Hippocampal formation (tissue), 2 donors: ENCODE measurements around the gene CBY1.

Experiments used
- DNase-seq, 2 donors: peaks; one replicate each; lab custom pipeline; 2025; lab: John Stamatoyannopoulos, UW

The CBY1 gene

DNA sequence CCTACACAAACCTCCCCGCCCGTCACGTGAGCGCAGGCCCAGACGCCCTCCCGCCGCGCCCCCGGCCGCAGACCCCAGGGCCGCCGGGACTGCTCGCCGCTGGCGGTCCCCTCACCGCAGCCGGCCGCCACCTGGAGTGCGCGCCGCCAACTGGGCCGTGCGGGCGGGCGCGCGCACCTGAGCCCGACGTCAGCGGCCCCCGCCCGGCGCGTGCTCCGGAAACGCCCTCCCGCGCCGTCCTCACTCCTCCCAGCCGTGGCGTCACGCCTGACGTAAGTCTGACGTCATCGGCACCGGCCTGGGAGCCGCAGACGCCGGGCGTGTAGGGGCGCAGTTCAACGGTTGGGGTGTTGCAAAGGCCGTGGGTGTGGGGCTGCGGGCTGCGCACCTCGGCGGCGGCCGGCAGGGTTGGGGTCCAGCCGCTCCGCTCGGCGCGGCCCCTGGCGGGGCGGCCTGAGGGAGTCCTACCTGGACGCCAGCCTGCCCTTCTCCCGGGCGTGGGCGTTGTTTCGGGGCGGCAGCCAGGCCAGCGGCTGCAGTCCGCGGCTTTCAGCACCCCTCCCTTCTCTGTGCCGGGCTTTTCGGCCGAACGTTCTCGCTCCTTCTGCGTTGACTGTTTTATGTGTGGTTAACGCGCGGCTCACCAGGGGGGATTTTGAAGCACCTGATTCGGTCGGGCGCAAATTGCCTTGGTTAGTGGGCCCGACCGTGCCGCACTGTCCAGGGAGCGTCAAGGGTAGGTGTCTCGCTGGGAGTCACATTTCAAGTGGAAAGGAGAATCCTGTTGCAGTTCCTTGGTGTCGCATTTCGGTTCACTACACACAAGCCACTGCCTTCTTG, 44.6 kb downstream of the CBY1 start, which contains the start of gene JOSD1:
TSS of gene JOSD1 (minus strand) at position 155 of the 840 bp plus-strand sequence. CDS start 956 bp downstream, outside the sequence.
- DNase-seq: peak; percentile 80

DNA sequence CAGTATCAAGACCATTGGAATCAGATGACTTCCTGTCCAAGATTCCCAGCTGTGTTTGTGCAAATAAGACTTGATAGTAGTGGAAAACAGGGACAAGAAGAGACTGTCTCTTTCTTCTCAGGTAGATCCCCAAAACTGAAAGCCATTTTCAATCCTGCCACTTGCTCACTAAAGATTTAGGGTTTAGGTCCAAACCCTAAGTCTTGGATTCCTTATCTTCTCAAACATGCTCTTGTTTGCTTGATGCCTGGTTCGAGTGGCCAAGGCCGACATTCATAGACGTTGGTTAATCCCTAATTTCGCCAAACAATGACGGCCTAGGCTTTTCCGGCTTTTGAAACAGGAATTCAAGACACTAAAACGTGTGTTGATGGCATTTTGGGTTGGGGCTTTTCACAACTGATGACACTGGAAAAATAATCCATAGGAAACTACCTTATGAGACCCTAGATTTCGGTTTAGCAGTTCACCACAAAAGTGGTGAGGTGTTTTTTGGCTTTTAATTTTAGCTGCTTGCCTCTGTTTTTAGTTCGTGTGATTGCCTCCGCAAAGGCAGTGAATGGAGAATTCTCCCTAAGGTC, 48.3 kb downstream of the CBY1 start:
- DNase-seq: no peak

DNA sequence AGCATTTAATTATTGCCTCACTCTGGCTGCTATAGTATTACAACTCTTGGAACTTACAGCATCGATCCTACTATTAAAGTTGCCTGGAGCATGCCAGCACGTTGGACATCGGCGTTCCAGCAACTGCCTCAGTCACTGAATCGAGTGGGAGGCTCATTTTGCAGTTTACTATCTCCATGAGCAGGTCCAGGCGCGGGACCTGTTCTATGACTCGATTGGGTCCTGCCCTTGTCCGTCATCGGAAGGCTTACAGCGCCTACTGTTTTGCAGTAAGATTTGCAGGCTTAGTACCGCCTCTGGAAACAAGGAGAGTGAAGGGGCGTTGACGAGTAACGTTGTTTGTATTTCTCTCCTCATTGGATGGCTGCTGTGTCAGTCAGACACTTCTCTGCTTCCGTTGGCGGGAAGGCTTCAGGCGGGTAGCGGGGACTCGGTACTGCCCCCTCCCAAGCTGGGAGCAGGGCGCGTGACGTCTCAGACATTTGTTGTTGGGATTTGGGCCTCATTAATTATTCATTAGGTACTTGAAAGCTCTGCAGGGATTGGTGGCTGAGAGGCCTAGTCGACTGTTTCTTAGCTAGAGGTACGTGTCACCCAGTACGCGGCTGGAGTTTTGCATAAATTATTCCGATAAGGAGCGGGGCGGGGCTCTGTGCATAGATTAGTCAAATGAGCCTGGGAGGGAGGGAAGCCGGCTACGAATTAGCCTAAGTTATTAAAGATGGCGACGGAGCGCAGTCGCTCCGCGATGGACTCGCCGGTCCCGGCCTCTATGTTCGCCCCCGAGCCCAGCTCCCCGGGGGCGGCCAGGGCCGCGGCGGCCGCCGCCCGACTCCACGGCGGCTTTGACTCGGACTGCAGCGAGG, 49.0 kb downstream of the CBY1 start, which contains the start of gene GTPBP1:
TSS of gene GTPBP1 (plus strand) at position 710 of the 866 bp plus-strand sequence. CDS start at position 722, 12 bp downstream.
- DNase-seq: peak; percentile 99 to 100

- DNase-seq: no peak
Measured at GRCh38 chr22:38706101-38706900, 49.9 kb downstream of the CBY1 start.

DNA sequence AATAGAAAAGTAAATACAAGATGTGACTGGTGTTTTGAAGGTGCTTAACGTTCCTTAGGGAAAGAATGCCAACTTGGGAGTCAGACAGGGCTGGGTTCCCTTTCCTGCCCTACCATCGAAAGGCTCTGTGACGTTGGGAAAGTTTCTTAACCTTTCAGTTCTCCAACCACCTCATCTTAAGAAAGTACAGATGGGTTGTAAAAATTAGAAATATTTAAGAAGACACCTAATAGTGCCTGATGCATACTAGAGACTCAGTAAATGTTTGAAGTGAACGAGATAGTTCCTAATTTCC, 50.4 kb downstream of the CBY1 start:
- DNase-seq: no peak

DNA sequence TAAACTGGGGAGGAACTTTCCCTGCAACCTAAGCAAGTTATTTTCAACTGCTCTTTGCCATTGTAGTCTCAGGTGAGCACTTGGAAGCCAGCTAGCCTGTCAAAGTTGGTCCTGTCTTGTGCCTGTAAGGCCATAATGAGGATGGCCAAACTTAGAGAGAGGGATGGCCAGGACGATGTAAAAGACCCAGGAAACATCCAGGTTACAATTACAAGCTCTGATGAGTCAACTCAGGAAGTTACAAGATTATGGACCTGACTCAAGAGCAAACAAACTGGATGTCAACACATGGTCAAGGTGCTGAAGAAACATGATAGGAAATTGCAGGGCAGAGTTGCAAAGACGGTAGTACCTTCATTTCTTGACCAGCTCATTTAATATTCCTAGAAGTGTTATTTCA, 50.9 kb downstream of the CBY1 start:
- DNase-seq: no peak

GRCh38 chr22:38707984-38708383, 51.5 kb downstream of the CBY1 start:
- no peak for DNase-seq

GRCh38 chr22:38709306-38709705, 52.9 kb downstream of the CBY1 start:
- no peak for DNase-seq

DNA sequence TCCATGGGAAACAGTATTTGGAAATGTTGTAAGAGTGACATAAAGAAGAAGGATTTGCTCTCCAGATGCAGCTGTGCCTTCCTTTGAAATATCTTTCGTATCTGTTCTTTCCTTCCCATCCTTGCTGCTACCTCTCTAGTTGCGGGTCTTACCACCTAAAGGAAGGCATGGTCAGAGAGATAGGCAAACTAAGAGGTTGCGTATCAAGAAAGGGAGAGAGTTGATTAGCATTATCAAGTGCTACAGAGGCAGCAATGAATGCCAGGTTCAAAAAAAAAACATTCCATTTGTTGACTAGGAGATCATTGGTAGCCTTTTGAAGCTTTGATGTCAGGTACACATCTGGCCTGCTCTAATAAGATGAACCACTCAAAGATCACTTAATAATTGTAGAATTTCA, 53.9 kb downstream of the CBY1 start:
- DNase-seq: no peak

GRCh38 chr22:38710866-38711265, 54.4 kb downstream of the CBY1 start:
- no peak for DNase-seq

DNA sequence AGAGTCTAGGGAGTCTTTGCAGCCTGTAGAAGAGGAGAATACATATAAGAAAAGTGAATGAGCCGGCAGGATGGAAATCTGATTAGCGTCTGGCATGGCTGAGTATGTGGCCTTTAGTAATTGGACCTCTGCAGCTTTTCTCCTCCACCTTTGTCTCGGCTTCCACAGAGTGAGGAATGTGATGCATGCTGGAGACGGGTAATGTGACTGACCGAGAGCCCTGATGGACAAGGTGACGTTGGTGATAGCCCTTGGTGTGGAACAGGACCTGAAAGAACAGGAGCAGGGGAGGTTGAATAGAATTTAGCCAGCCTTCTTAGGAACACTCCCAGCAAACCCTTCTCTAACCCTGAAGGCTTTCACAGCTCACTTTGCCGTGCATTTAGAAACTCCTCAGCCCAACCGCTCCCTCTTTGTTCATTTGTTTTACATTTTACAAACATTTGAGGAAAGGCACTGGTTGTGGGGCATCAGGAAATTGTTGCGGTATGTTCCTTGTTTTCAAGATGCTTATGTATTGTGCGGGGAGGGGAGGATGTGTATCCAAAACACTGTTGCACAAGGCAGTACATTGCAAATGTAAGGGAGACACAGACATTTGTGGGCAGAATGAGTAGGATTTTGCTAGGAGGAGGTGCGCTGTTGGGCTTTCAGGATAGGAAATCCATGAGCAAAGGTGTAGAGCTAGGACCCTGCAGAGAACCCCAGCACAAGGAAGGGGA, 56.2 kb downstream of the CBY1 start:
- DNase-seq: no peak

- DNase-seq: no peak
Measured at GRCh38 chr22:38713921-38714320, 57.5 kb downstream of the CBY1 start.

DNA sequence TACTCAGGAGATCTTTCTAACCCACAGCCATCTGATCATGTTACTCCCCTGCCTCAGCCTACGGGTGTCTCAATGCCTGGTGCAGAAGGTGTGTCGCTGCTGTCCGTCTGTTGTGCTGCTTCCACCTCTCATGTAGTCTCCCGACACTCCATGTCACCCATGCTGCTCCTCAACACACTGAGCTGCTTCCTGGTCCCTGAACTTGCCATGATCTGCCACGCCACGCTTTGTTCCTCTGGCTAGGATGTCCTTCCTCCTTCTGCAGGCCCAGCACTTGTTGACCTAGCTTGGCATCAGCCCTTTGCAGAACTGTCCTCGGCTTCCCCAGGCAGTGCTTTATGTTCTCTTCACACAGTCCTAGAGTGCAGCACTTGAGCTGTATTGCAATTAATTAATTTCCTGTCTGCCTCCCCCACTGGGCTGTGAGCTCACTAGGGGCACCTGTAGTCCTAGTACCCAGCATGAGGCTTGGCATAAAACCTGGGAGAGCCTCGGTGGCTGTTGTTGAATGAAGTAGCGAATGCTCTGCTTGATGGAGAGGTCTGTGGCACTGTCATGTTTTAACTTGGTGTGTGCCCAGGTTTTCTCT, 58.8 kb downstream of the CBY1 start:
- no peak for DNase-seq

GRCh38 chr22:38715852-38716251, 59.4 kb downstream of the CBY1 start:
- DNase-seq: no peak

DNA sequence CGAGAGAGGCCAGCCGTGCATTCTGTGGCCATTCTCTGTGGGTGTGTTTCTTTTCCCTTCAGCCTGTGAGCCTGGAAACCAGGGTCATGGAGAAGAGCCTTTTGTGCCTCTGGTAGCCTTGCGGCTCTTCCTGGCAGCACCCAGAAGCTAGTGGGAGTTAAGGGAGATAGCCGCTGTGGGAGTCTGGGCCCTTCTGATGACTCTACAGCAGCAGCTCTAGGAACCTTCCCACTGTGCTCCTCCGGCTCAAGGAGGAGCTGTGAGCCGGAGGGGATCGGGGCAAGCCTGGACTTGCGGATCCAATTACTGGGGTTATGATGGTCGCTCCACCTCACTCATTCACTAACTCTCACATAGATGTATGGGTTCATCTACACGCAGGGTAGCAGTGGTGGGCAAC, 59.8 kb downstream of the CBY1 start:
- no peak for DNase-seq

DNA sequence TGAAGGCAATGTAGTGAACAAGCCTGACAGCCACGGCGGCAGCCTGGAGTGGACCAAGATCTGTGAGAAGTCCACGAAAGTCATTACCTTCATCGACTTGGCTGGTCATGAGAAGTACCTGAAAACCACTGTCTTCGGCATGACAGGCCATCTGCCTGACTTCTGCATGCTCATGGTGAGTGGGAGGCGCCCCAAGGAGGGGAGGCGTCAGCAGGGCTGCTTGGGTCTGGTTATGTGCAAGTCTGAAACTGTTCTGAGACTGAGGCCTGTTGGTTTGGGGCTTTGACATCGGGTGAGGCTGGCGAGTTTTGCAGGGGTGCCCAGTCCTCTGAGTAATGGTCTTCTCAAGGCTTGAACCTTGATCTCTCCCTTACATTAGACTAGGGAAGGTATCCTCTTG, 60.4 kb downstream of the CBY1 start:
- DNase-seq: no peak

DNA sequence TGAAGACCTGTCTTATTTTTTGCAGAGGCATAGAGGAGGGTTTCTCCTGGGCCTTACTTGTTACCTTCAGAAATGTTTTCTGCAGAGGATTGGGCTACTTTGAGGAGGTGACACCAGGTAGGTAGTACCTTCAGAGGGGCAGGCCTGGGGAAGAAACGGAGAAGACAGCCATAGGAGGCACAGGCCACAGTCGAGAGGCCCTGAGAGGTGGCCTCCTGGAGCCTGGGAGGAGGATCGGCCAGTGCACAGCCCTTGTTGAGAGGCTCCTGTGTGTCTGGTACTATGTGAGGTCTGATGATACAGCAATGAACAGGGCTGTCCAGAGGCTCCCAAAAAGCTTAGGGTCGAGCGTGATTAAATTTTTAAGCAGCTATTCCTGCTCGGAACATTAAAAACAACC, 60.8 kb downstream of the CBY1 start:
- no peak for DNase-seq

DNA sequence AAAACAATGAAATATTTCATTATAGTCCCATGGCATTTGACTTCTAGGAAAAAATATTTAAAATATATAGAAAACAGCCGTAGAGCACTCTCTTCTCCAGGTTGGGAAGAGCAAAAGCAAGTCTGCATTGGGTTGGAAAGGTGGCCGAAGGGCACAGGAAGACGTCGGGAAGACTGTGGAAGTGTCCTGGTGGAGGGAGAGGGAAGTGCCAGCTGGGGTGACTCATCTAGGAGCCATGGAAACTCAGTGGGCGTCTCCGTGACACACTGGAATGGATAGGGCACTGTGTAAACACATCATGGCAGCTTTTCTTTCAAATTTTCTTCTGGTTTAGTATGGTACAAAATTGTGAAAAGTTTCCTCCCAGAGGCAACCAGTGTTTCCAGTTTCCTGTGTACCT, 62.0 kb downstream of the CBY1 start:
- peak in 1 of 2 donors; percentile 29 for DNase-seq

DNA sequence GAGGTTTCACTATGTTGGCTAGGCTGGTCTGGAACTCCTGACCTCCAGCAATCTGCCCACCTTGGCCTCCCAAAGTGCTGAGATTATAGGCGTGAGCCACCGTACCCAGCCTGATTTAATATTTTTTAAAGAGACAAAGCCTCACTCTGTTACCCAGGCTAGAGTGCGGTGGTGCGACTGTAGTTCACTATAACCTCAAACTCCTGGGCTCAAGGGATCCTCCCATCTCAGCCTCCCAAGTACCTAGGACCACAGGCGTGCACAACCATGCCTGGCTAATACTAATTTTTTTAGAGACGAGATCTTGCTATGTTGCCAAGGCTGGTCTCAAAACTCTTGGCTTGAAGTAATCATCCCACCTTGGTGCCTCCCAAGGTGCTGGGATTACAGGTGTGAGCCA, 62.8 kb downstream of the CBY1 start:
- no peak for DNase-seq

GRCh38 chr22:38720350-38720749, 63.9 kb downstream of the CBY1 start:
- no peak for DNase-seq

GRCh38 chr22:38721551-38721950, 65.1 kb downstream of the CBY1 start:
- no peak for DNase-seq
